NOMO-1 treated with dmso at 0.1 percent for 144 hours (cell line): Measurements from ENCODE around the gene CLSTN2.

Experiments
- DNase-seq: peaks from one replicate; lab custom pipeline; 2025; ENCODE audit not compliant: unreplicated experiment; lab: John Stamatoyannopoulos, UW

CLSTN2 gene

DNA sequence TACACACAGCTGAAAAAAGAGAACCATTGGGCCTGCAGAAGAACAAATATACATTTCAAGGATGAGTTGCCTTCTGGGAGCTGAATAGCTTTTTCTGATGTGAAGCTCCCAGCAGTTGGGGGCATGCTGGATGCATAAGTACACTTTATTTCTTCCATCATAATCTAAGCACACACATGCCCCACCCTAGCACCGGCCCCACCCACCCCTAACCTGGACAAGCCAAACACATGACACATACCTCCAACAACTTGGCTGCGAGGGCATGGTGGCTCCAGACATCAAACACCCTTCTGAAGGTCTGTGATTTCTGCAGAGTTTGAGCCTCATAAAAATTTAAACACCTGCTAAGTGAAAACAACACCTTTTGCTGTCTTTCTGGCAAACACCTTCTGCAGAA lies 435.7 kb downstream of the CLSTN2 start:
- no peak for DNase-seq

DNA sequence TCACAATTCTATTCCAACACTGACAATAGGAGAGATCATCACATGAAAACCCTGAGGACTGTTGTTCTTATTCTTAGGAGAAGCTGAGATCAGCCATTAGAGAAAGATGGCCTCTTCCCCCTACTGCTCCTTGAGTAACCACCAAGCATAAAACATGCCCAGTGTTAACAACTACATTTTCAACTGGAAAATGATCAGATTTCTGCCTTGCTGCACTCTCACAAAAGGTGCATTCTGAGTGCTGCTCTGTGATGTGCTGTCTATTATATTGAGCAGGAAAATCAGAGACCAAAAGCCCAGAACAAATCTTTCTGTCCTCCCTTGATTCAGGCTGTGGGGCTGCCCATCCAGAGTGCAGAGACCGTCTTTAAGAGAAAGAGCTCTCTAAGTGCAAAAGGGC lies 438.2 kb downstream of the CLSTN2 start:
- DNase-seq = no peak

DNA sequence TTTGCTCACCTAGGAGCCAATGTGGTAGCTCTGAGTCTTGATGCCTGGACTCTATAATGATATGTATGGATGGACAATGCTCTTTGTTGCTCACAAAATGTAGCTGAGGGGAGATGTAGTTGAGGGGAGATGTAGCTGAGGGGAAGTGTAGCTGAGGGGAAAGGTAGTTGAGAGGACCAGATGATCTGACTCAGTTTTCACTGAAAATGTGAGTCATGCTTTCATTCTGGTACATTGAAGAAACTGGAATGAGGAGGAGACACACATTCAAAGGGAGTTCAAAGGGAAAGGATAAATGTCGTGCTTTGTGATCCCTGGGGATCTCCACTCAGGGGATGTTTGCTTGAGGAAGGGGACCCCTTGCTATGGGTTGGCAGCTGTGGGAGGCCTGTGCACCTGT lies 440.0 kb downstream of the CLSTN2 start:
- no peak for DNase-seq

DNA sequence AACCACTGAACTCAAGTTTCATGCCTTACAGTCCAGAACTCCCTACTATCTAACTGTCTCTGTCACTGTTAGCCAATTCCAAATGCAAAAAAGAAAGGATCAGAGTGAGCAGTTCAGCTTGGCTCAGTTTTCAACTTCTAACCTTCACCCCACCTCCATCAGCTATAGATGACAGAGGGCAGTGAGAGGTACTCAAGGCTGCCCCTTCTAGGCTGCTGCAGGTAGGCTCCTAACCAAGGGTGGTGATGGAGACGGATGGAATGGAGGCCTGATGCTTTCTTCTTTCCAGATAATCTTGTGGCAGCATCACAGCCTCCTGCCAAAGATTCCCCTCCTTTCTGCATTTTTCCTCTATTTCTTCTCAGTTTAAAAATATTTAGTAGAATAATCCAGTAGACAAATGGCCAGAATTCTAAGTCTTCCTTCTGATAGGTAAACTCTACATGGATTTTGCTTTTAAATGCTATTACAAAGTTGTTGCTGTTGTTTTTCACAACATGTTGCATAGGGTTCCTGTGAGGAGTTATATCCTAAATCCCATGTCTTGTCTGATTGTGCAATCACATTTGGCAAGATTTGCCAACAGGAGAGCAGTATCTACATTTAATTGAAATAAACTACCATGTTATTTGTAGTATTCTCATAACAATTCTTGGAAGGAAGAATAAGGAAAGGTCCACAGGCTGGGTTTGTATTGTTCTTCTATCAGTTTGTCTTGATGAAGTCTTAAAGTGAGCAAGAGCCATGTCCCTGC lies 441.3 kb downstream of the CLSTN2 start:
- no peak for DNase-seq

DNA sequence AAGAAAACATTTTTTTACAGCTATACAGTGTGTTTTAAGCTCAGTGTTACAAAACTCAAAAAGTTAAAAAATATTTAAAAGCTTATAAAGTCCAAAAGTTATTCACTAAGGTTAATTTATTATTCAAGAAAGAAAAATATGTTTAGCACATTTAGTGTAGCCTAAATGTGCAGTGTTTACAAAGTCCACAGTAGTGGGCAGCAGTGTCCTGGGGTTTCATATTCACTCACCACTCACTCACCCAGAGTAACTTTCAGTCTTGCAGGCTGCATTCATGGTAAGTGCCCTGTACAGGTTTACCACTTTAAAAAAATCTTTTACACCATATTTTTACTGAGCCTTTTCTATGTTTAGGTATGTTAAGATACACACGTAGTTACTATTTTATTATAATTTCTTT lies 442.7 kb downstream of the CLSTN2 start:
- DNase-seq = no peak

DNA sequence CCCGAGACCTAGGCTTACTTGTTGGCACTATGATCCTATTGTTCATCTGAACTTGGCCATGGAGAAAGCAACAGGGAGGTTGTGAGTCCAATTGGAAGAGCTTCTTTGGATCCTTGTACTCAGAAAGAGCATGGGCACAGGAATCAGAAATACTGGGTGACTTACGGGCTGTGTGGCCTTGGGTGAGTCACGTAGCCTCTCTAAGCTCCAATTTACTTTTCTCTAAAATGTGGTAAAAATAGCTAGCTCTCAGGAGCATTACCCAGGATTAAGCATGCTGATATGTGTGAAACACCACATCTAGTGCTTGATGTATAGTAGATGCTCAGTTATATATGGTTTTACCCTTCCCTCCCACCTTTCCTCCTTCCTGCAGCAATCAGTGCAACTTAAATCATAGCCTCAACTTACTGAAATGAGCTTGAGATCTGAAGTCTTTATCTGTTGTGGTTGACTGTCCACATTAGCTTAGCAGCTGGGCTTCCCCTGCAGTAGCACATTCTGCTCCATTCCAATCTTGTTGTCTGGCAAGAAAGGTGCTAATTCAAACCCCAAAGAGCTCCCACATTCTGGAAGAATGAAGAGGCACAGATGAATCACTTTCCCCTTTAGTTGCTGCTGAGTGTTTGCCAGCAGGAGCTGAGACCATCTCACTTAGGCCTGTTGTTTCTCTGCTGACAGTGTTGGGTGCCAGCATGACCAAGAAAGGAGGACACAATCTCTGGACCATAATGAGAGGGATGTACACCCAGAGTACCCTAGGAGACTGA lies 443.8 kb downstream of the CLSTN2 start:
- DNase-seq = no peak

DNA sequence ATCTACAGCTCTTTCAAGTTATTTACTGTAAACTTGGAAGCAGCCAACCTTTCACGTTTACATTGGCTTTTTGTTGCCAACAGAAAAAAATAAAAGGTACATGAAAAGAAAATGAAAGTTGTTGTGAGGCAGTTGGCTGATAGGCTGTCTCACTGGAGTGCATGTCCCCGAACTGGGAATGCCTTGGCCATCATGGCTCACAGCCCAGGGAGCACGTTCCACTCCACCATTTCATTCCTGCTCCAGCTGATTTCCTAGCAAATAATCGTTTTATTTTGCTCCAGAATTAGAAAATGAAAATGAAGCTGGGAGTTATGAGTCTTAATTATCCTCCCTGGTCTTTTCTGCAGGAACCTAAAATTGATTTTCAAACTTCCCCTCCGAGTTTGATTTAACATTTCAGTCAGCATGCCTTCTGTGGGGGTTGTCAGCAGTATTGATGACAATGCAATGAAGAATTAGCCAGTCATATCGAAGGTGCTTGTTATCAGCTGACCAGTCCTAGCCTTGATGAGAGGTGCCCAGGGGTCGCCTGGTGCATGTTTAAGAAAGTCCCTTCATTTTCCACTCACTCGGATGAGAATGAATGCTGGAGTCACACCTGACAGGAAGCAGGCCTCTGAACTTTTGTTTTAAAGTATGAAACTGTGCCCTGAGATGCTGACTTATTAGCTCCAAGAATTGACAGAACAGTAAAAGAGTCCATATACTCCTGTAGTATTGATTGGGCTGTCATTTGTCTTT lies 449.2 kb downstream of the CLSTN2 start:
- DNase-seq = no peak

DNA sequence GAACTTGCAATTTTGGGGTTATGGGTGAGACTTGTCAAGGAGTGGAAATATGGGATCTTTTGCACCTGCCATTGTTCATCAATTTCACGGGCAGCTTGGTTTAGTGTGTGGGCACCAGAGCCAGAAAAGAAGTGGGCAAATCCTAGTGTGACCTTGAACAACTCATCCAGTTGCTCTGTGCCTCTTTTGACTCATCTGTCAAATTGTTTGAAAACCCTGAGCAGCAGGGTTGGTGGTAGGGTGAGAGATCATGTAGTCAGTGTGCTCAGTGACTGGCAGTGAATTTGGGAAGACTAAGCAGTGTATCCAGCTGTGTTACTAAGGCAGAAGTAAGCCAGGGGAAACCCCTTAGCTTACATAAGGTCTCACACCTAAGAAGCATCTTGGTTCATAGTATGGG lies 449.9 kb downstream of the CLSTN2 start:
- DNase-seq = no peak

DNA sequence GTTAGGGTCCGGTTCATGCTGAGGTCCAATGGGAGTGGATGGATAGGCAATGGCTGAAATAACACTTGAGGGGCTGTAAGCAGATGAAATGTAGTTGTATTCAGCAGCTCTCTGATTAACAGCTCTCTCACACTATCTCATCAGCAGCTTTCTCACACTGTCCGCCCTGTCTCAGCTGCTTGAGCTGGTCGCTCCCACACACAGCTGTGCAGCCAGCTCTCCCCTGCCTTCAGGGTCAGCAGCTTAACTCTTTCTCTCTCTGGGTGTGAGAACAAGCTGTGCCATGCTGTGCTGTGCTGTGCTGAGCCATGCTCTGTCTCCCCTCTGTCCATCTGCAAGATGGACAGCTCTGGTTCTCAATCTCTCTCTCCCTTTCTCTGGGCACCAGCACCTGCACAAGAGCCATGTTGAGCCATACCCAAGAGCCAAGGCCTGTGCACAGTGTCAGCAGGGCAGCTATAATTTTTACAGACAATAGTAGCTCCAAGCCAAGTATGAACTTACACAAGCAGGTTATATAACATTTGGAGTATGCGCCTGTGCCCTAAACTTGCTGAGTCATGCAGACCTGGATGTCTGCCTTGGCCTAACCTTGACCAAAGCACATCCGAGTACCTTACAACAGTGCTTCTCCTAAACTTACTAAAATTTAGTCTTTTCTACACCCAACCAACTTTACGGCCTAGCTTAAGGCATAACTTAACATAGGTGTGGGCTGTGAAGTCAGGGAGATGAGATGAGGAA lies 451.5 kb downstream of the CLSTN2 start:
- DNase-seq = no peak

DNA sequence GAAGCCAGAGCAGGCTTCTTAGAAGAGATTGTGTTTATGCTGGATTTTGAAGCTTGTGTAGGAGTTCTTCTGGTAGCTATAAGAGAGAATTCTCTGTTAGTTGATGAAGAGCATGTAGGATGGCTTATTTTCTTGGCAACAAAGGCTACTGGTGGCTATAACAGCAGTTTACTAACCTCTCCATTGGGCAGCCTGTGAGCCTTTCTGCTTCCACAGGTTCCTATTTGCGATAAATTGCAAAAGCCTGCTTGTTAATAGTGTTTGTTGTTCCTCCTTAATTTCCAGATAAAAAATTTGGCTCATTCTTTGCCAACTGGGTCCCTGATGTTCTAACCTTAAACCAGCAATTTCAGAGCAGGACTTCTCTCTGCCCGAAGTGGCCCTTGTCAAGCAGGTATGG lies 452.3 kb downstream of the CLSTN2 start:
- DNase-seq = no peak

DNA sequence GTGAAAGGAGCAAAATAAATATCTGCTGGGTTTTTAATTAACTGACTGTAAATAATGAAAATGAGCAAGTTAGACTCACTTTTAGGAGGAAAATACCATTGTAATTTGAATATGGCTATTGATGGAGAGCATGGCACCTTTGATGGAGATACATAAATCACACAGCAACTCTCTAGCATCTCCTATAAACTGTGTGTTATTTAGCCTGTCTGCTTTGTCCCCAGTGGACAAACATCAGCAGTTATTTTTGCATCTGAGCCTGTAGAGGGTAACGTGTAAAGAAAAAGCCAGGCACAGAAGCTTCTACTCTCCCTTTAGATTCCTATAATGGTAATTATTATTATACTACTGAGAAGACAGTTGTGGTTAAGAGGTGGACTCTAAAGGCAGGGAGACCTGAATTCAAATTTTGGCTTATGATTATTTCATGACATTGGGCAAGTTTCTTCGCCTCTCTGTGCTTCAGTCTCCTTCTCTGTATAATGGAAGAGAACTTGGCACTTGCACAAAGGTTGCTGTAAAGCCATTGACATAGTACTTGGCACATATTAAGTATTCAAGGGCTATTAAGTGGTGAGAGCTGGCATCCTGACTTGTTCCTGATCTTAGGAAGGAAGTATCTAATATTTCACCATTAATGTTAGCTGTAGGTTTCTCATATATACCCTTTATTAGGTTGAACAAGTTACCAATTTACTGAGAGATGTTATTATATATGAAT lies 453.4 kb downstream of the CLSTN2 start:
- no peak for DNase-seq

DNA sequence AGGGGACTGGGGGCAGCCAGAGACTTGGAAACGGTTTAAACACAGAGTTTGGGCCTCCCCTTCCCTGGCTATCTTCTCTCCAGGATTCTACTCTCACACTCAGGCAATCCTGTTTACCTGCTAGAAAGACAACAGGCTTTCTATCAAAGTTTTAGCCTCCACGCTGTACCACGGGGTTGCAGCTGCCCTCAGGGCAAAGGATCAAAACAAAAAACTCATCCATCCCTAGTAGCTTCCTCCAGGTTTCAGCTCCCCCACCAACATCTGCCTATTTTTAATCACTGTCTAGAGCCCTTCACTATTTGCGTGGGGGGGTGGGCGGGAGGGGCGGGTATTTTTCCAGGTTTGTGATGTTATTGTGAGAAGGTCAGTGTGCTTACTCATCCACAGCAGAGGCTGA lies 456.1 kb downstream of the CLSTN2 start:
- no peak for DNase-seq

DNA sequence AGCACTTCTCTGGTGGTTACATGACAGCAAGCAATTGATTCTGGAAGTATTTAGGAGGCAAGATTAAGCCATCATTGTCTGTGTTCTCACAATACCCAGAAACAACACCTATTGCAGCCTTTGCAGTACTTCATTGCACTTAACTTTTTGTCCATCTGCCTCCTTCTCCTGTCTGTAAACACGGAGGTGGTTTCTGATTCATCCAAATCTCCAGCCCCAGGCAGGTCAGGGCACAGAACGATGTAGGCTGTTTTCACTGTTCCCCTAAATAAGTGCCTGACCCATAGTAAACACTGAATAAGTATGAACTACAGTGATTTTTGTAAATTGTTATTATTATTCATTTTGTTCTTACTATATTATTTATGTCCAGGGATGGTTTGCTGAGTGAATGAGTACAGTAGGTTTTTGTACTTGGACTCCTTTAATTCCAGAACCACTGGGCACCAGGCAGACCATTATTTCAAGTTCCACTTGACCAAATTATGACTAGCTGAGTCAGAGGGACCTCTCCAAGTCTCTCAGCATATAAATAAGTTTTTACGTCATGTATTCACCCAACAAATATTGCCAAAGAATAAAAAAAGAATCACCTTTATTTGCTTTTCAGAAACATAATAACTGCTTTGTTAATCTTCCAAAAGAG lies 459.6 kb downstream of the CLSTN2 start:
- DNase-seq = no peak

DNA sequence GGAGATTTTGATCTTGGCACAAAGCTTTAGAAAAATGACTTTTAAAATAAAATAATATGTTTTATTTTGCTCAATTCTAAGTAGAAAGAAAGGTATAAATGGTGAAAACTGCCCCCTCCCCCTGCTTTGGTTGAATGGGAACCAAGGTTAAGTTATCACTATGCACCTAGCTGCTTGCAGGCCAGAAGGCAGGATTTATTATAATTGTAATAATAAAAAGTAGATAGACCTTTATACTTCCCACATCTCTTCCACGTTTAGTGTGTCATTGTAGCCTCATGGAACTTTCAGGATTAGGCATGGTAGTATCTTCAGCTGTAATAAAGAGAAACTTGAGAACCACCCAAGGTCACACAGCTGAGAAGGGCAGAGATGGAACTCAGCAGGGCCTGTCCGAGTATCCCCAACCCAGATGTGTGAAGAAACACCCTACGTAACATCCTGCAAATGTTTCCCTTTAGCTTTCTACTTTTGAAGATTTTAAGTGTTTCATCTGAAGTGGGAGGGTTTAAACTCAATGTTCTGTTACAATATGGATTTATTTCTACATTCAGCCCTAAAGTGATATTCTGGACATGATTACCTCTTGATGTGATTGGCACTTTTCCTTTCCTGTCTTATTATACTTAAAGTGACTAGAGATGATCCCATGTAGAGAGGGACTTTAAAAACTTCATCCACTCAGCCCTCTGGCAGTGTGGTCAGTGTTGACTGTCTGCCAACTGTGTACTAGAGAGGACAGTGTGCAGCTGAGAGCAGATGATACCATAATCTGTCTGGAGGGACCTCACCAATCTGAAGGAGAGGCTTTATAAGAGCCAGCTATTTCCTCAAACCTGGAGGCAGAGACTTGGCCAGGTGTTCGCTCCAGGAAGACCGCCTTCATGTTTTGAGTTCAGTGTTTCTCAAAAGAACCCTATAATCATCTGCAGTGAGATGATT lies 460.4 kb downstream of the CLSTN2 start:
- no peak for DNase-seq

DNA sequence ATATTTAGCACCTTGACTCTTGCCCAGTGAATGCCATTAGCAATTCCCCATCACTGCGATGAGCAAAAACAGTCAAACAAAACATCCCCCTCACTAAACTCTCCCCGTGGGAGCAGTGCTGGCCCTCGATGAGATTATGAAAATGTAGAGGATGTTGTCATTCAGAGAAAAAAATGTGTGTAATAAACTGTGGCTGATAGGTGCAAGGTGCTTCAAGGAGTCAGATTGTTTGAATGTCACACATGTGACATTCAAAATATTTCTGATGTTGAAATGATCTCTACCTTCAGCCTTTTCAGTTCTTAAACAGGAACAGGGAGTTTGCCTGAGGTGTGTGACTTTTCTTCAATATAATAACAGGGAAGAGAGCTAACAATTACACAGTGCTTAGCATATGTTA lies 461.1 kb downstream of the CLSTN2 start:
- DNase-seq = no peak

DNA sequence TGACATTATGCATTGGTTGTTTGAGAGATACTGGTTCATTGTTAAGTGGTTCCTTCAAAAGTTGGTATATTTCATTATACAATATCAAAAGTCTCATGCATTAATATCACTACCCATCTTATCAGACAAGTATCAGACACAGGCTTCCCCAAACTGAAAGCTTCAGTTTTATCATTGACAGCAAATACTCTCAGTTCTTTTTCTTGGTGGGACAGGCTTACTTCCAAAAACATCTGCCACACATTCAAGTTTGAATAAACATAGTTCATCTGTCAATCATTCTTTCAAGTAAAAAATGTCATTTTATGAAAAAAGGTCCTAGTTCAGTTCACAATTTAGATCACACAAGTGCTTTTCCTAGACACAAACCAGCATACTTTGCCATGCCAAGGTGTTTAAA lies 462.9 kb downstream of the CLSTN2 start:
- no peak for DNase-seq

DNA sequence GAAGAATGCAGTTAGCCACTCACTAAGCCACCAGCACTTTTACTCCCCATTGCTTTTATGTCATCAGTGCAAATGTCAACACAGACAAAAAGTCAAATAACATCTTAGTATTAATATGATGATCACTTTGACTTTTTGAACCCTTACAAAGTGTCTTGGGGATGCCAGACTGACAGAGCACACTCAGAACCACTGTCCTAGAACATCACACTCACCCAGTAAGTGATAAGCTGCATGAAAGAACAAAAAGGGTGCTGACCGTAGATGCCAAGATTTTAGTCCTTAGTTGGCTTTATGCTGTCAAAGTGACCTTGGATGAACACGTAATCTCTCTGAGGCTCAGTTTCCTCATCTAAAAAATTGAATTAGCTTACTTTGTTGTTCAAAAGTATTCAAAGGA lies 463.4 kb downstream of the CLSTN2 start:
- no peak for DNase-seq

DNA sequence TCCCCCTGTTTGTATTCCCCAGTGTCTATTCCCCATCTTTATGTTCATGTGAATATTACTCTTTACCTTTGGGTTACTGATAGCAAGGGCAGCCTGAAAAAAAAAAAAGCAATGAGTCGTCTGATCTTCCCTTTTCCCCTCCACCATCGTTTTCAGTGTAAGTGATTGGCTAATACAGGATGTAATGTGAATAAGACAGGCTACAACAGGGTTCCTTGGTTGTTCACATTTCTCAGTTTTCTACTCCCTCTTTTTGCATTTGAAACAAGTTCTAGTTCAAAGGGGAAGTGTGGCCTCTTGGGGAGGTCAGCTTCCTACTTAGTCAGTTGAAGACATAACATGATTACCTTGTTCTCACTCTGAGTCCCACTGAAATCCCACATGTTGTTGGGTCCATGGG lies 464.9 kb downstream of the CLSTN2 start:
- peak; percentile 81 for DNase-seq

DNA sequence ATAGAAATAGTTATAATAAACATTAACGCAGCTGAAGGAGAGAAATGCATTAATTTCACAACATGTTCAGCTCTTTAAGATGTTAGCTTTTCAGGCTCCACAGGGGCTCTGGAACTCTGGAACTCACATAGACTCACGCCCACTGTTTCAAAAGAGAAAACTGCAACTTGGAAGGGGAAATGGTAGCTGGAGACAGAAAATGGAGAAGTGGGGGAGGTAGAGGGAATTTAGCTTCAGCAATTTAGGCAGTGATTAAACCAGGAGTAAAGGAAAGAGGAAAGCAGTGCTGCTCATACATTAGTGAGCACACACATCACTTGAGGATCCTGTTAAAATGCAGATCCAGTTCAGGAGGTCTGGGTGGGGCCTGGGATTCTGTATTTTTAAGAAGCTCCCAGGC lies 468.1 kb downstream of the CLSTN2 start:
- peak; percentile 71 for DNase-seq
